Ramos (cell line): Measurements from ENCODE around the gene CHMP3.
"Not testable (repeated sequence)": the region's sequence is repeated elsewhere in the genome, so short reads cannot be mapped to it uniquely, and the experiment has no call there.

Source experiments
- in situ Hi-C: fragments of 300-500 bp; cut with MboI; formaldehyde crosslinking; loops from one replicate; pipeline ENCODE4 v1.14.3; 2022; ENCODE audit warnings: low sequenced_read_pairs; ENCODE audit not compliant: unreplicated experiment

The CHMP3 gene

GRCh38 chr2:86549963-86550725 is 13.1 kb downstream of the CHMP3 start:
- in situ Hi-C loops: not testable (repeated sequence)

- in situ Hi-C loops: not testable (repeated sequence)
These were observed 13.8 kb downstream of the CHMP3 start for GRCh38 chr2:86549440-86549839.

GRCh38 chr2:86548913-86549396 is 14.3 kb downstream of the CHMP3 start:
- in situ Hi-C loops: not testable (repeated sequence)

GRCh38 chr2:86548165-86548912 is 14.9 kb downstream of the CHMP3 start:
- in situ Hi-C loops: not testable (repeated sequence)

GRCh38 chr2:86545296-86545924 is 17.8 kb downstream of the CHMP3 start:
- in situ Hi-C loops: not testable (repeated sequence)

GRCh38 chr2:86544278-86545099 is 18.8 kb downstream of the CHMP3 start:
- in situ Hi-C loops: not testable (repeated sequence)

- in situ Hi-C loops: no loop called here
These were observed 19.4 kb downstream of the CHMP3 start for GRCh38 chr2:86543793-86544192.

GRCh38 chr2:86543335-86543734 is 19.9 kb downstream of the CHMP3 start:
- in situ Hi-C loops: no loop called here

- in situ Hi-C loops: no loop called here
These were observed 20.4 kb downstream of the CHMP3 start for GRCh38 chr2:86542814-86543213.

GRCh38 chr2:86541334-86541733 is 21.9 kb downstream of the CHMP3 start:
- in situ Hi-C loops: no loop called here

- in situ Hi-C loops: no loop called here
These were observed 29.7 kb downstream of the CHMP3 start for GRCh38 chr2:86533589-86533988.

- in situ Hi-C loops: no loop called here
These were observed 37.6 kb downstream of the CHMP3 start for GRCh38 chr2:86525421-86526340.

- in situ Hi-C loops: no loop called here
These were observed 39.8 kb downstream of the CHMP3 start for GRCh38 chr2:86523491-86523890.

- in situ Hi-C loops: no loop called here
These were observed 40.5 kb downstream of the CHMP3 start for GRCh38 chr2:86522711-86523110.

GRCh38 chr2:86521922-86522321 is 41.3 kb downstream of the CHMP3 start:
- in situ Hi-C loops: no loop called here

- in situ Hi-C loops: no loop called here
These were observed 43.1 kb downstream of the CHMP3 start for GRCh38 chr2:86520153-86520552.

GRCh38 chr2:86519349-86519748 is 43.9 kb downstream of the CHMP3 start:
- in situ Hi-C loops: no loop called here

- in situ Hi-C loops: no loop called here
These were observed 44.8 kb downstream of the CHMP3 start for GRCh38 chr2:86518481-86518880.
